K562 (cell line): ENCODE results near the gene IPO7. TPM values are rescaled to one million over a fixed set of nuclear protein-coding genes. Genes with fewer than 3 reads are reported as not detected.

ENCODE experiments used
- DIDO1 ChIP-seq: fragments of 450-650 bp; IDR thresholded peaks from 2 replicates; pipeline ENCODE4 v1.6.1; 2016; ENCODE audit warnings: low read depth, missing biosample characterization, missing genetic modification characterization
- ELK3 ChIP-seq: fragments of 450-650 bp; formaldehyde crosslinking; IDR thresholded peaks from 2 replicates; pipeline ENCODE4 v1.4.0; 2020; ENCODE audit warnings: mild to moderate bottlenecking
- GTF2A2 ChIP-seq: IDR thresholded peaks from 2 replicates; pipeline ENCODE4 v1.6.1; 2016; ENCODE audit warnings: mild to moderate bottlenecking, missing genetic modification characterization, missing compliant biosample characterization
- HDGF ChIP-seq: fragments of 450-650 bp; IDR thresholded peaks from 2 replicates; pipeline ENCODE4 v1.6.1; 2016
- MED1 ChIP-seq: sonication (generic); formaldehyde crosslinking; IDR thresholded peaks from 2 replicates; pipeline ENCODE4 v1.8.1; 2023; ENCODE audit warnings: missing genetic modification reagents, borderline replicate concordance
- NCOA6 ChIP-seq: fragments of 450-650 bp; IDR thresholded peaks from 2 replicates; pipeline ENCODE4 v1.6.1; 2017; ENCODE audit warnings: mild to moderate bottlenecking
- NFIC ChIP-seq: fragments of 450-650 bp; IDR thresholded peaks from 2 replicates; pipeline ENCODE4 v1.6.1; 2017; ENCODE audit warnings: mild to moderate bottlenecking, inconsistent platforms
- NR2C1 ChIP-seq, 2 experiments: fragments of 450-650 bp; IDR thresholded peaks; 2 replicates each; pipeline ENCODE4 v1.6.1; 2017; ENCODE audit warnings: mild to moderate bottlenecking in 2 of 2, antibody characterized with exemption in 1 of 2, inconsistent platforms in 1 of 2, missing compliant biosample characterization in 1 of 2, missing genetic modification characterization in 1 of 2
- PRPF4 ChIP-seq: fragments of 200-400 bp; formaldehyde crosslinking; IDR thresholded peaks from one replicate; pipeline ENCODE4 v1.6.1; 2017; ENCODE audit warnings: low read length, low read depth, mild to moderate bottlenecking; ENCODE audit not compliant: insufficient read depth, poor library complexity, severe bottlenecking
- RREB1 ChIP-seq: fragments of 250-450 bp; sonication (Bioruptor Pico); IDR thresholded peaks from 2 replicates; pipeline ENCODE4 v1.4.0; 2020
- SIN3A ChIP-seq, 2 experiments: fragments of 150-350 bp in 1 of 2; IDR thresholded peaks; 2 replicates each; pipeline ENCODE4 v1.6.1; 2011 to 2016; ENCODE audit warnings: borderline replicate concordance in 2 of 2, low read depth in 2 of 2, low read length in 2 of 2, mild to moderate bottlenecking in 2 of 2, moderate library complexity in 2 of 2; ENCODE audit not compliant: control insufficient read depth in 1 of 2
- SNIP1 ChIP-seq: fragments of 450-650 bp; IDR thresholded peaks from 2 replicates; pipeline ENCODE4 v1.7.1; 2017; ENCODE audit warnings: low read depth, mild to moderate bottlenecking
- SREBF1 ChIP-seq: fragments of 150-350 bp; IDR thresholded peaks from 2 replicates; pipeline ENCODE4 v1.6.1; 2014; ENCODE audit warnings: antibody characterized with exemption, low read depth, low read length, borderline replicate concordance
- STAG1 ChIP-seq: sonication (generic); formaldehyde crosslinking; IDR thresholded peaks from 2 replicates; pipeline ENCODE4 v1.5.0; 2020; ENCODE audit warnings: missing genetic modification reagents, borderline replicate concordance
- STAT5B ChIP-seq: fragments of 250-450 bp; sonication (Bioruptor Pico); IDR thresholded peaks from 2 replicates; pipeline ENCODE4 v1.8.0; 2021; ENCODE audit warnings: mild to moderate bottlenecking, inconsistent platforms
- TAF15 ChIP-seq: fragments of 200-400 bp; formaldehyde crosslinking; IDR thresholded peaks from 2 replicates; pipeline ENCODE4 v1.6.1; 2017; ENCODE audit warnings: mild to moderate bottlenecking, low read depth, low read length, moderate library complexity
- TGIF2 ChIP-seq: sonication (generic); formaldehyde crosslinking; IDR thresholded peaks from 2 replicates; pipeline ENCODE4 v1.8.1; 2022; ENCODE audit warnings: mild to moderate bottlenecking, missing genetic modification reagents, moderate library complexity
- ZBTB43 ChIP-seq: sonication (generic); formaldehyde crosslinking; IDR thresholded peaks from 2 replicates; pipeline ENCODE4 v1.8.0; 2023; ENCODE audit warnings: mild to moderate bottlenecking, missing genetic modification reagents
- ZEB2 ChIP-seq: fragments of 450-650 bp; IDR thresholded peaks from 2 replicates; pipeline ENCODE4 v1.6.1; 2016
- ZNF311 ChIP-seq: fragments of 250-450 bp; sonication (Bioruptor Pico); IDR thresholded peaks from 2 replicates; pipeline ENCODE4 v1.4.0; 2020; ENCODE audit warnings: mild to moderate bottlenecking, moderate library complexity
- ZNF778 ChIP-seq: fragments of 450-650 bp; formaldehyde crosslinking; IDR thresholded peaks from 2 replicates; pipeline ENCODE4 v1.4.0; 2020; ENCODE audit warnings: mild to moderate bottlenecking, moderate library complexity
- polyA plus RNA-seq, 8 experiments: library from polyadenylated mRNA; depleted of rRNA in 4 of 8; stranded (reverse) in 5 of 8; unstranded in 3 of 8; fragments of >200 nt; fragmentation: Nextera tagmentation in 2 of 8; fragmentation: Illumina TruSeq in 1 of 8; extraction: Ambion mirVana in 2 of 8; extraction: Trizol in 1 of 8; gene quantifications; 2 replicates each; pipeline versions ENCODE4 v1.2.1 to v1.2.3, GENCODE V29; 2011 to 2014; ENCODE audit warnings: inconsistent platforms in 1 of 8, missing spikeins in 1 of 8
- total RNA-seq, 7 experiments: library from RNA; depleted of rRNA in 6 of 7; stranded (reverse); fragments of >200 nt in 6 of 7; fragmentation: Illumina TruSeq in 2 of 7; extraction: Trizol in 2 of 7; gene quantifications; 2 replicates each; pipeline versions ENCODE4 v1.2.1 to v1.2.3, GENCODE V29; 2011 to 2021; ENCODE audit warnings: low replicate concordance in 1 of 7
- TF ChIP-seq, protein P1 (sequence below): fragments of 250-450 bp; sonication (Bioruptor Pico); IDR thresholded peaks from 2 replicates; pipeline ENCODE4 v1.5.0; 2021

Gene IPO7
- total and polyA plus RNA-seq, 9 of the 15 experiments (the other 6 are each of a cell fraction or from before 2014, with no cell fraction given): 23.6 to 138 (median 110) TPM

DNA sequence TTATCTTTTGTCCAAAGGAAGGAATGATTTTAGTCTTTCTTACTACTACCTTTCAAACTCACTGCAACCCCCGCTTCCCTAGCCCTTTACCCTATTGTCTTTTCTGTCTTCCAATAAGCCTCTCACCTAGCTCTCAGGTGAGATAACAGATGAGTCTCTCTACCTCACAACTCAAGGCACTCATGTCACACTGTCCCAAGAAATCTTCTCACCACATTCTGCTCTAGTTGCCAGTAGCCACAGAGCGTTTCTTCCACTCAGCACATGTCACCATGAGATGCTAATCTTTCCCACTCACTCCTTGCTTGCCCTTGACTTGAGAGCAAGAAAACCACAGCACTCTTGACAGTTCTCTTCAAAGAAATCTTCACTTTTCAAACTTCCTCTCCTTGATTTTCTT lies 37.4 kb upstream of the IPO7 start (continued):
- TF ChIP-seq RREB1 (CRISPR knock-in tag): no peak
- TF ChIP-seq, protein P1, sequence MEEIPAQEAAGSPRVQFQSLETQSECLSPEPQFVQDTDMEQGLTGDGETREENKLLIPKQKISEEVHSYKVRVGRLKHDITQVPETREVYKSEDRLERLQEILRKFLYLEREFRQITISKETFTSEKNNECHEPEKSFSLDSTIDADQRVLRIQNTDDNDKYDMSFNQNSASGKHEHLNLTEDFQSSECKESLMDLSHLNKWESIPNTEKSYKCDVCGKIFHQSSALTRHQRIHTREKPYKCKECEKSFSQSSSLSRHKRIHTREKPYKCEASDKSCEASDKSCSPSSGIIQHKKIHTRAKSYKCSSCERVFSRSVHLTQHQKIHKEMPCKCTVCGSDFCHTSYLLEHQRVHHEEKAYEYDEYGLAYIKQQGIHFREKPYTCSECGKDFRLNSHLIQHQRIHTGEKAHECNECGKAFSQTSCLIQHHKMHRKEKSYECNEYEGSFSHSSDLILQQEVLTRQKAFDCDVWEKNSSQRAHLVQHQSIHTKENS (CRISPR knock-in tag): no peak
- peak; percentile 94 for TF ChIP-seq ZEB2
- TF ChIP-seq DIDO1 (tag): no peak
- no peak for TF ChIP-seq ZNF778 (CRISPR knock-in tag)
- TF ChIP-seq TGIF2 (CRISPR knock-in tag): no peak
- TF ChIP-seq ELK3 (CRISPR knock-in tag): no peak
- TF ChIP-seq GTF2A2 (tag): no peak
- no peak for TF ChIP-seq TAF15
- TF ChIP-seq SREBF1: no peak
- TF ChIP-seq MED1: no peak
- no peak for TF ChIP-seq STAG1 (CRISPR knock-in tag)
- TF ChIP-seq HDGF: no peak
- no peak for TF ChIP-seq NFIC
- TF ChIP-seq PRPF4: no peak
- TF ChIP-seq SNIP1: no peak
- TF ChIP-seq SIN3A (IDR thresholded peaks at IDR 0.05; ENCODE audit: borderline replicate concordance in 2 of 2, control insufficient read depth in 1 of 2, low read depth in 2 of 2, low read length in 2 of 2): no peak
- TF ChIP-seq ZBTB43 (CRISPR knock-in tag): no peak
- TF ChIP-seq NR2C1 (IDR thresholded peaks at IDR 0.05): no peak
- TF ChIP-seq NR2C1 (tag; IDR thresholded peaks at IDR 0.05): no peak
- TF ChIP-seq STAT5B (CRISPR knock-in tag): no peak
- TF ChIP-seq NCOA6: no peak
- no peak for TF ChIP-seq ZNF311 (CRISPR knock-in tag)
